ENCODE results near the gene CDH4. TPM values are rescaled to one million over a fixed set of nuclear protein-coding genes. Genes with fewer than 3 reads are reported as not detected.

Gene CDH4
- total RNA-seq, 6 donors from 2014 or later = 0.20 to 1.0 (median 0.40) TPM; not detected in 1

- Histone ChIP-seq H3K4me3 (no peak overlapping the region), H3K27me3 (peaks cover 0 to 10% (median 0%) of the 10 kb centered on the region in 4 donors), H3K9me3 (no peaks in the 10 kb centered on the region), H3K27ac (no peak overlapping the region), H3K36me3 (no peaks in the 10 kb centered on the region), H3K4me1 (no peaks in the 10 kb centered on the region)
- no peak for ATAC-seq (ENCODE audit: low FRiP score in 2 of 2)
- TF ChIP-seq POLR2A (IDR thresholded peaks at IDR 0.05) (no peak), POLR2AphosphoS5 (IDR thresholded peaks at IDR 0.05) (no peak), CTCF (IDR thresholded peaks at IDR 0.05) (no peak), EP300 (IDR thresholded peaks at IDR 0.05) (no peak)
- DNase-seq = peak in 1 of 2 donors; percentile 52
- WGBS, 2 donors = 60 to 74% methylated on average over 30 to 31 of the region's 32 CpGs
Measured at GRCh38 chr20:61882716-61883615, 630.9 kb downstream of the CDH4 start.

- Histone ChIP-seq H3K9me3 (no peaks in the 10 kb centered on the region), H3K4me1 (no peaks in the 10 kb centered on the region), H3K36me3 (no peaks in the 10 kb centered on the region), H3K4me3 (no peak overlapping the region), H3K27me3 (peaks cover 0 to 10% (median 0%) of the 10 kb centered on the region in 4 donors), H3K27ac (no peak overlapping the region)
- ATAC-seq (ENCODE audit: low FRiP score in 2 of 2) = no peak
- 68% methylated on average over 14 of the region's 14 CpGs for WGBS, 2 donors
- no peak for TF ChIP-seq CTCF (IDR thresholded peaks at IDR 0.05)
- no peak for TF ChIP-seq EP300 (IDR thresholded peaks at IDR 0.05)
- no peak for TF ChIP-seq POLR2AphosphoS5 (IDR thresholded peaks at IDR 0.05)
- peak in 1 of 2 donors; percentile 25 for DNase-seq
Measured at GRCh38 chr20:61883857-61884393, 631.9 kb downstream of the CDH4 start.

- Histone ChIP-seq H3K27ac (no peak overlapping the region), H3K9me3 (no peaks in the 10 kb centered on the region), H3K36me3 (no peaks in the 10 kb centered on the region), H3K27me3 (peaks cover 0 to 10% (median 0%) of the 10 kb centered on the region in 4 donors), H3K4me3 (no peak overlapping the region), H3K4me1 (no peaks in the 10 kb centered on the region)
- TF ChIP-seq CTCF (IDR thresholded peaks at IDR 0.05) = no peak
- WGBS, 2 donors = 76 to 79% methylated on average over 11 to 17 of the region's 25 CpGs
- no peak for ATAC-seq (ENCODE audit: low FRiP score in 2 of 2)
- peak in 1 of 2 donors; percentile 48 for DNase-seq
Measured at GRCh38 chr20:61884571-61885389, 632.7 kb downstream of the CDH4 start.

GRCh38 chr20:61885759-61886715 lies 634.0 kb downstream of the CDH4 start:
- no peak overlapping the region for H3K27ac ChIP-seq
- H3K4me1 ChIP-seq = no peaks in the 10 kb centered on the region
- TF ChIP-seq CTCF (IDR thresholded peaks at IDR 0.05) = no peak
- TF ChIP-seq EP300 (IDR thresholded peaks at IDR 0.05) = no peak
- no peak for TF ChIP-seq POLR2AphosphoS5 (IDR thresholded peaks at IDR 0.05)
- no peak for TF ChIP-seq POLR2A (IDR thresholded peaks at IDR 0.05)
- ATAC-seq (ENCODE audit: low FRiP score in 2 of 2) (no peak), DNase-seq (peak in 1 of 2 donors; percentile 52)
- H3K27me3 ChIP-seq = peaks cover 0 to 10% (median 0%) of the 10 kb centered on the region in 4 donors
- no peaks in the 10 kb centered on the region for H3K36me3 ChIP-seq
- 81 to 92% methylated on average over 9 to 21 of the region's 21 CpGs for WGBS, 2 donors
- H3K9me3 ChIP-seq = no peaks in the 10 kb centered on the region
- no peak overlapping the region for H3K4me3 ChIP-seq

Data from upper lobe of left lung (tissue), 6 donors.